ENCODE data around the gene RIPOR2.

The RIPOR2 gene

GRCh38 chr6:24926192-24926591, 9.6 kb downstream of the RIPOR2 start:
- H3K4me3 Mint-ChIP-seq, result no peak overlapping the region
- no peak for DNase-seq
- peaks cover 70% of the 10 kb centered on the region for H3K4me1 Mint-ChIP-seq
- no peak for TF ChIP-seq CTCF (IDR thresholded peaks at IDR 0.05)
- no peak overlapping the region for H3K27ac Mint-ChIP-seq
- H3K27me3 Mint-ChIP-seq (ENCODE audit: low read depth, poor library complexity), result no peaks in the 10 kb centered on the region
- peaks cover 7% of the 10 kb centered on the region for H3K9me3 Mint-ChIP-seq
- H3K36me3 Mint-ChIP-seq (ENCODE audit: low read depth), result peaks cover 6% of the 10 kb centered on the region

GRCh38 chr6:24925661-24926060, 10.1 kb downstream of the RIPOR2 start:
- Mint-ChIP-seq H3K36me3 (ENCODE audit: low read depth) (peaks cover 6% of the 10 kb centered on the region), H3K4me1 (peaks cover 70% of the 10 kb centered on the region), H3K9me3 (peaks cover 7% of the 10 kb centered on the region), H3K4me3 (no peak overlapping the region), H3K27me3 (ENCODE audit: low read depth, poor library complexity) (no peaks in the 10 kb centered on the region), H3K27ac (no peak overlapping the region)
- no peak for DNase-seq
- TF ChIP-seq CTCF (IDR thresholded peaks at IDR 0.05), result no peak

- H3K4me1 Mint-ChIP-seq, result peaks cover 72% of the 10 kb centered on the region
- no peaks in the 10 kb centered on the region for H3K27me3 Mint-ChIP-seq (ENCODE audit: low read depth, poor library complexity)
- peaks cover 7% of the 10 kb centered on the region for H3K9me3 Mint-ChIP-seq
- H3K4me3 Mint-ChIP-seq, result no peak overlapping the region
- DNase-seq, result no peak
- no peak for TF ChIP-seq CTCF (IDR thresholded peaks at IDR 0.05)
- peaks cover 6% of the 10 kb centered on the region for H3K36me3 Mint-ChIP-seq (ENCODE audit: low read depth)
- no peak overlapping the region for H3K27ac Mint-ChIP-seq
Observed at GRCh38 chr6:24924580-24925356, 11.0 kb downstream of the RIPOR2 start.

GRCh38 chr6:24923885-24924401, 11.8 kb downstream of the RIPOR2 start:
- peaks cover 7% of the 10 kb centered on the region for H3K9me3 Mint-ChIP-seq
- no peak overlapping the region for H3K4me3 Mint-ChIP-seq
- peaks cover 72% of the 10 kb centered on the region for H3K4me1 Mint-ChIP-seq
- no peak overlapping the region for H3K27ac Mint-ChIP-seq
- DNase-seq, result no peak
- no peaks in the 10 kb centered on the region for H3K27me3 Mint-ChIP-seq (ENCODE audit: low read depth, poor library complexity)
- no peak for TF ChIP-seq CTCF (IDR thresholded peaks at IDR 0.05)
- peaks cover 6% of the 10 kb centered on the region for H3K36me3 Mint-ChIP-seq (ENCODE audit: low read depth)

GRCh38 chr6:24922814-24923213, 12.9 kb downstream of the RIPOR2 start:
- H3K4me3 Mint-ChIP-seq, result no peak overlapping the region
- peaks cover 7% of the 10 kb centered on the region for H3K9me3 Mint-ChIP-seq
- H3K36me3 Mint-ChIP-seq (ENCODE audit: low read depth), result peaks cover 6% of the 10 kb centered on the region
- no peak for TF ChIP-seq CTCF (IDR thresholded peaks at IDR 0.05)
- no peak for DNase-seq
- no peaks in the 10 kb centered on the region for H3K27me3 Mint-ChIP-seq (ENCODE audit: low read depth, poor library complexity)
- H3K27ac Mint-ChIP-seq, result no peak overlapping the region
- peaks cover 76% of the 10 kb centered on the region for H3K4me1 Mint-ChIP-seq

- Mint-ChIP-seq H3K4me1 (peaks cover 73% of the 10 kb centered on the region), H3K4me3 (no peak overlapping the region), H3K9me3 (peaks cover 2% of the 10 kb centered on the region), H3K27me3 (ENCODE audit: low read depth, poor library complexity) (no peaks in the 10 kb centered on the region), H3K36me3 (ENCODE audit: low read depth) (peaks cover 2% of the 10 kb centered on the region), H3K27ac (no peak overlapping the region)
- DNase-seq, result no peak
- TF ChIP-seq CTCF (IDR thresholded peaks at IDR 0.05), result no peak
Observed at GRCh38 chr6:24922170-24922569, 13.6 kb downstream of the RIPOR2 start.

All from nephron progenitor cell (in vitro differentiated cells).